CD4-positive, alpha-beta T cell (primary cell): Measurements from ENCODE around the gene SORCS2. TPM values are rescaled to one million over a fixed set of nuclear protein-coding genes. Genes with fewer than 3 reads are reported as not detected.

Source experiments
- ATAC-seq: fragments of 200-7000 bp; cut with Tn5 transposase; one replicate; pipeline ENCODE4 v1.10.0; 2022; ENCODE audit warnings: mild to moderate bottlenecking; ENCODE audit not compliant: poor library complexity
- CTCF ChIA-PET: fragments of 350-600 bp; sonication (Branson Sonifier 250); formaldehyde crosslinking; loops from one replicate; lab custom pipeline; 2021; ENCODE audit warnings: antibody characterized with exemption, inconsistent platforms; lab: Charles Lee
- POLR2A ChIA-PET: fragments of 350-600 bp; sonication (Branson Sonifier 250); formaldehyde crosslinking; loops from one replicate; lab custom pipeline; 2021; ENCODE audit warnings: antibody characterized with exemption, inconsistent platforms; lab: Charles Lee
- DNase-seq, 14 experiments: peaks; one replicate each; pipeline ENCODE4 v3.0.0-alpha.2; 2013 to 2020; ENCODE audit warnings: mixed read lengths in 2 of 14
- H3K27ac ChIP-seq, 2 donors: one replicate each; pipeline versions ENCODE4 v1.5.1 to v1.7.0; 2013; ENCODE audit warnings: low read length in 2 of 2, low read depth in 1 of 2, mild to moderate bottlenecking in 1 of 2
- H3K27me3 ChIP-seq, 2 experiments: 1 replicate in 1 of 2; 2 replicates in 1 of 2; pipeline versions ENCODE4 v1.6.1 to v1.7.0; 2013; ENCODE audit warnings: low read length in 2 of 2, control low read depth in 1 of 2, mild to moderate bottlenecking in 1 of 2, moderate library complexity in 1 of 2; ENCODE audit not compliant: insufficient read depth in 2 of 2, control insufficient read depth in 1 of 2
- H3K36me3 ChIP-seq: one replicate; pipeline ENCODE4 v1.6.1; 2013; ENCODE audit warnings: low read length, control low read depth; ENCODE audit not compliant: insufficient read depth
- H3K4me1 ChIP-seq: one replicate; pipeline ENCODE4 v1.6.1; 2013; ENCODE audit warnings: low read length, control low read depth; ENCODE audit not compliant: insufficient read depth
- H3K4me3 ChIP-seq: one replicate; pipeline ENCODE4 v1.5.1; 2013; ENCODE audit warnings: mild to moderate bottlenecking, low read length, moderate library complexity
- H3K9me3 ChIP-seq, 2 experiments: 1 replicate in 1 of 2; 2 replicates in 1 of 2; pipeline versions ENCODE4 v1.6.1 to v1.7.0; 2013; ENCODE audit warnings: low read length in 2 of 2, mild to moderate bottlenecking in 2 of 2, control low read depth in 1 of 2, moderate library complexity in 1 of 2; ENCODE audit not compliant: control insufficient read depth in 1 of 2, insufficient read depth in 1 of 2
- H3K27ac Mint-ChIP-seq: one replicate; pipeline ENCODE4 v1.8.0; 2020; ENCODE audit warnings: mixed read lengths
- H3K27me3 Mint-ChIP-seq: one replicate; pipeline ENCODE4 v1.8.0; 2021; ENCODE audit warnings: mixed read lengths
- H3K36me3 Mint-ChIP-seq: one replicate; pipeline ENCODE4 v1.8.0; 2021; ENCODE audit warnings: low read depth, mixed read lengths
- H3K4me1 Mint-ChIP-seq: one replicate; pipeline ENCODE4 v1.8.0; 2021; ENCODE audit warnings: low read depth, mixed read lengths
- H3K4me3 Mint-ChIP-seq: one replicate; pipeline ENCODE4 v1.8.0; 2020; ENCODE audit warnings: mild to moderate bottlenecking, mixed read lengths
- H3K9me3 Mint-ChIP-seq: one replicate; pipeline ENCODE4 v1.8.0; 2020; ENCODE audit warnings: mixed read lengths
- CTCF ChIP-seq: fragments of 200-600 bp; IDR thresholded peaks from one replicate; pipeline ENCODE4 v1.8.0; 2022; ENCODE audit warnings: antibody characterized with exemption, mild to moderate bottlenecking
- intact Hi-C, 2 experiments: fragments of 100-400 bp; cut with DNase I in 1 of 2; cut with micrococcal nuclease in 1 of 2; formaldehyde crosslinking; loops; one replicate each; pipeline versions ENCODE4 v1.15.1 to v1.9.0; 2023 to 2025; cut with DNase I, micrococcal nuclease
- total RNA-seq, 174 experiments: library from RNA in 2 of 174; stranded (reverse) in 2 of 174; gene quantifications; one replicate each; pipeline ENCODE4 v1.2.3 and lab custom pipeline; 2021 to 2026

Gene SORCS2
- total RNA-seq, 2 experiments from 2014 or later: not detected

GRCh38 chr4:7313991-7314390 lies 121.7 kb downstream of the SORCS2 start:
- intact Hi-C loops: no loop called here
- Histone ChIP-seq H3K27ac (no peak overlapping the region), H3K4me3 (no peak overlapping the region), H3K9me3 (peaks cover 7 to 29% of the 10 kb centered on the region in 2 experiments), H3K4me1 (no peaks in the 10 kb centered on the region), H3K27me3 (peaks cover 0 to 2% of the 10 kb centered on the region in 2 experiments), H3K36me3 (no peaks in the 10 kb centered on the region)
- Mint-ChIP-seq H3K27ac (no peak overlapping the region), H3K4me3 (no peak overlapping the region), H3K4me1 (no peaks in the 10 kb centered on the region), H3K36me3 (no peaks in the 10 kb centered on the region), H3K9me3 (peaks cover 10% of the 10 kb centered on the region), H3K27me3 (peaks cover 5% of the 10 kb centered on the region)
- CTCF ChIA-PET: no interaction called here
- POLR2A ChIA-PET: no interaction called here
- TF ChIP-seq CTCF: no peak
- DNase-seq: no peak
- ATAC-seq: no peak

GRCh38 chr4:7315286-7315685 lies 122.9 kb downstream of the SORCS2 start:
- H3K9me3 ChIP-seq: peaks cover 19 to 41% of the 10 kb centered on the region in 2 experiments
- H3K4me1 ChIP-seq: no peaks in the 10 kb centered on the region
- no peaks in the 10 kb centered on the region for H3K27me3 ChIP-seq
- no peak overlapping the region for H3K27ac Mint-ChIP-seq
- no peak for TF ChIP-seq CTCF
- H3K36me3 ChIP-seq: no peaks in the 10 kb centered on the region
- peaks cover 5% of the 10 kb centered on the region for H3K27me3 Mint-ChIP-seq
- intact Hi-C loops: no loop called here
- ATAC-seq (no peak), DNase-seq (no peak)
- CTCF ChIA-PET: no interaction called here
- POLR2A ChIA-PET: no interaction called here
- H3K9me3 Mint-ChIP-seq: peaks cover 10% of the 10 kb centered on the region
- H3K36me3 Mint-ChIP-seq: no peaks in the 10 kb centered on the region
- no peak overlapping the region for H3K27ac ChIP-seq
- H3K4me3 Mint-ChIP-seq: no peak overlapping the region
- H3K4me3 ChIP-seq: no peak overlapping the region
- no peaks in the 10 kb centered on the region for H3K4me1 Mint-ChIP-seq

GRCh38 chr4:7315935-7316334 lies 123.6 kb downstream of the SORCS2 start:
- Mint-ChIP-seq H3K4me3 (no peak overlapping the region), H3K4me1 (no peaks in the 10 kb centered on the region), H3K36me3 (no peaks in the 10 kb centered on the region), H3K27ac (no peak overlapping the region), H3K9me3 (peaks cover 10% of the 10 kb centered on the region), H3K27me3 (peaks cover 5% of the 10 kb centered on the region)
- ATAC-seq (no peak), DNase-seq (no peak)
- POLR2A ChIA-PET: no interaction called here
- CTCF ChIA-PET: no interaction called here
- Histone ChIP-seq H3K27me3 (no peaks in the 10 kb centered on the region), H3K4me1 (no peaks in the 10 kb centered on the region), H3K4me3 (no peak overlapping the region), H3K36me3 (no peaks in the 10 kb centered on the region), H3K27ac (no peak overlapping the region), H3K9me3 (peaks cover 22 to 44% of the 10 kb centered on the region in 2 experiments)
- TF ChIP-seq CTCF: no peak
- intact Hi-C loops: no loop called here
